Calu3 (cell line): Measurements from ENCODE around the gene ABHD15. TPM values are rescaled to one million over a fixed set of nuclear protein-coding genes. Genes with fewer than 3 reads are reported as not detected.

ENCODE experiments used
- BruUV-seq: library from RNA; stranded (reverse); fragments of 400-500 nt; replicated peaks from 2 replicates; lab custom pipeline; 2021; lab: Mats Ljungman, UMichigan
- CTCF ChIA-PET: fragments of 300-600 bp; sonication (Branson Sonifier 250); formaldehyde crosslinking; loops from one replicate; lab custom pipeline; 2022; ENCODE audit warnings: antibody characterized with exemption; lab: Charles Lee
- DNase-seq: peaks from one replicate; pipeline ENCODE4 v3.0.0; 2022
- H3K27ac Mint-ChIP-seq: one replicate; pipeline ENCODE4 v1.8.0; 2022; ENCODE audit warnings: mixed read lengths; ENCODE audit not compliant: unreplicated experiment
- H3K27me3 Mint-ChIP-seq: one replicate; pipeline ENCODE4 v1.8.0; 2022; ENCODE audit warnings: mixed read lengths; ENCODE audit not compliant: unreplicated experiment
- H3K36me3 Mint-ChIP-seq: one replicate; pipeline ENCODE4 v1.8.0; 2022; ENCODE audit warnings: mild to moderate bottlenecking, moderate library complexity, mixed read lengths; ENCODE audit not compliant: insufficient read depth, unreplicated experiment
- H3K4me1 Mint-ChIP-seq: one replicate; pipeline ENCODE4 v1.8.0; 2022; ENCODE audit warnings: mild to moderate bottlenecking, low read depth, mixed read lengths; ENCODE audit not compliant: unreplicated experiment
- H3K4me3 Mint-ChIP-seq: one replicate; pipeline ENCODE4 v1.8.0; 2022; ENCODE audit warnings: mild to moderate bottlenecking, low read depth, moderate library complexity, mixed read lengths; ENCODE audit not compliant: unreplicated experiment
- H3K9me3 Mint-ChIP-seq: one replicate; pipeline ENCODE4 v1.8.0; 2022; ENCODE audit warnings: low read depth, mixed read lengths; ENCODE audit not compliant: unreplicated experiment
- intact Hi-C: fragments of 100-400 bp; cut with micrococcal nuclease; formaldehyde crosslinking; loops from one replicate; pipeline ENCODE4 v1.10.0; 2022; ENCODE audit not compliant: unreplicated experiment
- total RNA-seq: library from RNA; stranded (reverse); gene quantifications from 2 replicates; pipeline ENCODE4 v1.2.3, GENCODE V29; 2022
- TF ChIP-seq, protein P1 (sequence below): fragments of 200-600 bp; IDR thresholded peaks from one replicate; pipeline ENCODE4 v1.8.0; 2022; ENCODE audit warnings: antibody characterized with exemption; ENCODE audit not compliant: unreplicated experiment

Gene ABHD15
- total RNA-seq, 1 experiment from 2014 or later = 12.5 TPM

DNA sequence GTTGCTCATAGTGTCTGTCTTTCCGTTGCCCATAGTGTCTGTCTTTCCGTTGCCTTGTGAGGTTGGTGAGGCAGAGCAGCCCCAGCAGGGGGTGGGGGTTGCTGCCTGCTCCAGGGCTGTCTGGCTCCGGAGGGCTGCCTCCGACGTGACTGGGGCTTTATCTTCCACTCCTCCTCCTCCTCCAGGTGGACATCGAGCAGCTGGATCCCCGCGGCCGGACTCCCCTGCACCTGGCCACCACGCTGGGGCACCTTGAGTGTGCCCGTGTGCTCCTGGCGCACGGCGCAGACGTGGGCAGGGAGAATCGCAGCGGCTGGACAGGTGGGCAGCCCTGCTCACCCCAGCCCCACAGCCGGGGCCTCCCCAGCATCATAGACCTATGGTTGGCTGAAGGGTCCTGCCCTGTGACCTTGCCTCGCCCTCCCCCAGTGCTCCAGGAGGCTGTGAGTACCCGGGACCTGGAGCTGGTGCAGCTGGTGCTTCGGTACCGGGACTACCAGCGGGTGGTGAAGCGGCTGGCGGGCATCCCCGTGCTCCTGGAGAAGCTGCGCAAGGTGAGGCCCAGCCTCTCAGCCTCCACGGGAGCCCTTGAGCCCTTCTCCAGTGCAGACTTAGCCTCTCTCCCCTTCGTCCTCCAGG is 40.8 kb upstream of the ABHD15 start:
- intact Hi-C loops = no loop called here
- CTCF ChIA-PET = interaction anchor here (1.9 kb wide), 1 partner anchor 10 kb away, joined by 5 read pairs; no protein-coding TSS in a partner anchor
- no peak overlapping the region for H3K27ac Mint-ChIP-seq
- H3K36me3 Mint-ChIP-seq = no peaks in the 10 kb centered on the region
- no peaks in the 10 kb centered on the region for H3K27me3 Mint-ChIP-seq
- H3K4me1 Mint-ChIP-seq = no peaks in the 10 kb centered on the region
- no peaks in the 10 kb centered on the region for H3K9me3 Mint-ChIP-seq
- no peak overlapping the region for H3K4me3 Mint-ChIP-seq
- BruUV-seq = no TSS peak
- TF ChIP-seq, protein P1, sequence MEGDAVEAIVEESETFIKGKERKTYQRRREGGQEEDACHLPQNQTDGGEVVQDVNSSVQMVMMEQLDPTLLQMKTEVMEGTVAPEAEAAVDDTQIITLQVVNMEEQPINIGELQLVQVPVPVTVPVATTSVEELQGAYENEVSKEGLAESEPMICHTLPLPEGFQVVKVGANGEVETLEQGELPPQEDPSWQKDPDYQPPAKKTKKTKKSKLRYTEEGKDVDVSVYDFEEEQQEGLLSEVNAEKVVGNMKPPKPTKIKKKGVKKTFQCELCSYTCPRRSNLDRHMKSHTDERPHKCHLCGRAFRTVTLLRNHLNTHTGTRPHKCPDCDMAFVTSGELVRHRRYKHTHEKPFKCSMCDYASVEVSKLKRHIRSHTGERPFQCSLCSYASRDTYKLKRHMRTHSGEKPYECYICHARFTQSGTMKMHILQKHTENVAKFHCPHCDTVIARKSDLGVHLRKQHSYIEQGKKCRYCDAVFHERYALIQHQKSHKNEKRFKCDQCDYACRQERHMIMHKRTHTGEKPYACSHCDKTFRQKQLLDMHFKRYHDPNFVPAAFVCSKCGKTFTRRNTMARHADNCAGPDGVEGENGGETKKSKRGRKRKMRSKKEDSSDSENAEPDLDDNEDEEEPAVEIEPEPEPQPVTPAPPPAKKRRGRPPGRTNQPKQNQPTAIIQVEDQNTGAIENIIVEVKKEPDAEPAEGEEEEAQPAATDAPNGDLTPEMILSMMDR = no peak
- DNase-seq = no peak

DNA sequence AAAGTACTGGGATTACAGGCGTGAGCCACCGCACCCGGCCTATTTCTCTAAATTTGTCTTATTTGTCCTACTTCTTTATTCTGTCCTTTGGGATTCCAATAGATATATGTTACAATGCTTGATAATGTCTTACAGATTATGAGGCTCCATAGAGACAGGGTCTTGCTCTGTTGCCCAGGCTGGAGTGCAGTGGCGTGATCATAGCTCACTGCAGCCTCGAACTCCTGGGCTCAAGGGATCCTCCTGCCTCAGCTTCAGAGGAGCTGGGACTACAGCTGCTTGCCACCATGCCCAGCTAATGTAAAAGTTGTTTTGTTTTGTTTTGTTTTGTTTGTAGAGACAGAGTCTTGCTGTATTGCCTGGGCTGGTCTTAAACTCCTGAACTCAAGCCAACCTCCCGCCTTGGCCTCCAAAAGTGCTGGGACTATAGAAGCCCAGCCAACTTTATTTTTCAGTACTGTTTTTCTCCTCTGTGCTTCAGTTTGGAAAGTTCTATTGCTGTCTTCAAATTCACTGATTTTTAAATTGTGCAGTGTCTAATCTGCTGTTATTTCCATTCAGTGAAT is 36.4 kb upstream of the ABHD15 start:
- no peaks in the 10 kb centered on the region for H3K9me3 Mint-ChIP-seq
- no peaks in the 10 kb centered on the region for H3K36me3 Mint-ChIP-seq
- no peak overlapping the region for H3K4me3 Mint-ChIP-seq
- H3K27ac Mint-ChIP-seq = no peak overlapping the region
- no peak for DNase-seq
- no TSS peak for BruUV-seq
- intact Hi-C loops = no loop called here
- CTCF ChIA-PET = interaction anchor here (1.3 kb wide), 1 partner anchor 14 kb away, joined by 4 read pairs; no protein-coding TSS in a partner anchor
- TF ChIP-seq, protein P1 = no peak
- no peaks in the 10 kb centered on the region for H3K27me3 Mint-ChIP-seq
- H3K4me1 Mint-ChIP-seq = no peaks in the 10 kb centered on the region

DNA sequence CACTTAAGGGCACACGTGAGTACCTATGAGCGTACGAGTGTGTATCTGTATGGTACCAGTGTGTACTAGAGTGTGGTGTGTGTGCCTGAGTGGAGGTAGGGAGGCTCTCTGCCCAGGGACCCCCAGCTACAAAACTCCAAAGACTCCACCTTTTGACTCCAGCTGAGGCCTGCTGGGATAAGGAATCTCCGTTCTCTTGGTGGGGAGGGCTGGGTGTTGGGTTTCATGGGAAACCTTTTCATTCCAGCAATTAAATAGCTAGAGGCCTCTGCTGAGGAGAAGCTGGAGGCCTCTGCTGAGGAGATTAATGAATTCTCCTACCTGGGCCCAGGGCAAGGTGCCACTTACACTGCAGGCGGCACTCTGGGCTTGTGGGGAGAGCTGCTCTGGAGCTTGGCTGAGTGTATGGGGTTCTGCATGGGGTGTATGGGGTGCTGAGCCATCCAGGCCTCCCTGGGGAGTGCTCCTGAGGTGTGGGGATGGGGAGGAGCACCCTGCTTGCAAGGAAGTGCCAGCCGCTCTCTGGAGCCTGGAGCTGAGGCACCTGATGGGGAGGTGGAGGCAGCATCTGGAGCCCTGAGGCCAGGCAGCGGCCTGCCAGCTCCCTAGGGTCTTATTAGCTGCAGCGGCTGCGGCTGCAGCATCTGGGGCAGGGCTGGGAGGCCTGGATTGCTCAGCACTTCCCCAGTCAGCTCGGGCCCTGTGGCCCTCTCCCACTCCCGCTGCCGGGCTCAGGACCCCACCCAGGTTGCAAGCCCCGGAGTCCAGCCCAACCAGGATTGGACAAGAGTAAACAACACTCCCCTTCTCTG is 30.7 kb upstream of the ABHD15 start:
- intact Hi-C loops = no loop called here
- CTCF ChIA-PET = interaction anchor here (0.6 to 2.2 kb wide), 2 partner anchors 20 to 288 kb away, joined by 4 to 13 read pairs; no protein-coding TSS in a partner anchor
- TF ChIP-seq, protein P1 = no peak
- H3K4me3 Mint-ChIP-seq = no peak overlapping the region
- H3K36me3 Mint-ChIP-seq = peaks cover 17% of the 10 kb centered on the region
- H3K4me1 Mint-ChIP-seq = peaks cover 3% of the 10 kb centered on the region
- no peaks in the 10 kb centered on the region for H3K9me3 Mint-ChIP-seq
- H3K27ac Mint-ChIP-seq = no peak overlapping the region
- no peak for DNase-seq
- no TSS peak for BruUV-seq
- no peaks in the 10 kb centered on the region for H3K27me3 Mint-ChIP-seq

DNA sequence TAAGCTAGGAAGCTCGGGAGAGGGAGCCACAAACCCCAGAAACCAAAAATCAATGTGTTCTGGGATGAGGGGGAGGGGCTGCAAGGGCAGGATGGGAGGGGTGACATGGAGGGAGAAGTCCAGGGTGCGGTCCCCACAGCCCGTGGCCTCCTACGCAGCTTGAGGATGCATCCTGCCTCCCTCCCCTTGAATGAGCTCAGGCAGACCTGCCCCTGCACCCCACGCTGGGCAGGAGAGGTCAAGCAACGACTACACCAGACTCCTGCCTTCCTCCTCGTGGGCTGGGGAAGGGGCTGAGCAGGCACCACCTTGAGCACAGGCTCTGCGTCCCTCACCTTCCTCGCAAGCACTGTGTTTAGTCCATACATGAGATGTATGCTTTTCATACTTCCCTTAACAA is 30.0 kb upstream of the ABHD15 start:
- TF ChIP-seq, protein P1 = no peak
- intact Hi-C loops = no loop called here
- no peaks in the 10 kb centered on the region for H3K27me3 Mint-ChIP-seq
- H3K27ac Mint-ChIP-seq = no peak overlapping the region
- no peaks in the 10 kb centered on the region for H3K9me3 Mint-ChIP-seq
- BruUV-seq = no TSS peak
- H3K4me3 Mint-ChIP-seq = no peak overlapping the region
- no peak for DNase-seq
- peaks cover 25% of the 10 kb centered on the region for H3K36me3 Mint-ChIP-seq
- peaks cover 10% of the 10 kb centered on the region for H3K4me1 Mint-ChIP-seq
- CTCF ChIA-PET = interaction anchor here (0.6 to 2.2 kb wide), 2 partner anchors 21 to 289 kb away, joined by 4 to 13 read pairs; no protein-coding TSS in a partner anchor
